NCI-H2227 (cell line): ENCODE measurements around the gene PUS3.

ENCODE experiments used
- DNase-seq: peaks from one replicate; lab custom pipeline; 2025; ENCODE audit not compliant: unreplicated experiment; lab: John Stamatoyannopoulos, UW

The PUS3 gene

DNA sequence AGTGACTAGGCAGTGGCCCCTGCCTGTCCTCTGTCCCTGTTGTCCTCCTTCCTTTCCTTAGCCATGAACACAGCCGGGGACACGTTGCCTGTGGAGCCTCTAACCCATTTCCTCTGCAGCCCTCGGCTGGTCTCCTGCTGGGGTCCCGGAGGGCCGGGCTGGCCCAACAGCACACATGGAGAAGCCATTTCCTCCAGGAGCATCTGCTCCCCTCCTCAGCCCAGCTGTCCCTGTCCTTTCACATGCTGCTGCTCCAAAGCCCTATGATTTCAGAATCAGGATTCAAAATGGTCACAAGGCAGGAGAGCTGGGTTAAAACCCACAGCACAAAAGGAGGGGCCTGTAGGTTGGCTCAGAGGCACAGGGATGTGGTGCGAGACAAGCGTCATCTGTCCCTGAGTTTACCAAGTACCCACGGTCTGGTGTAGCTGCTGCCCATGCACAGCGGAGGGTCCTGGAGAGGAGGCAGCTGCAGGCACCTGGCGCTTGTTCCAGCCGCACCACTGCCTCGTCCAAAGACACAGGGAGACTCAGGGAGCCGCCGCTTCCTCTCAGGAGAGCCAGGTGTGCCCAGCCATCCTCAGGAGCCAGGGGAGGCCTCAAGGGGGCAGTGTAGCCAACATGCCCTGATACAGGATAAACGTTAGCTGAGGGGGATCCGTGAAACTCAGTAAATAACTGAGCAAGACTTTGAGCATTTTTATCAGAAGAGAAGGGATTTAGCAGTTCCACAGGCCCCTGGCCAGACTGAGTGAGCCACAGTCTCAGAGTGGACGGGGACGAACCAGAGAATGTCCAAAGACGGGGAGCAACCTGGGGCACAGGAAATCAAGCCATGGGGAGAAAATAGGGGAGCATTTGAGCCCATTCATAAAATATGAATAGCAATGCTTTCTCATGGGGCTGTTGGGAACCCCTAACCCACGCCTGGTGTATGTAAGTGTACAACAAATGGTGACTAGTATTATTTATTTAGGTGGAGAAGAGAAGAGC, 38.9 kb upstream of the PUS3 start:
- DNase-seq = peak; percentile 45

DNA sequence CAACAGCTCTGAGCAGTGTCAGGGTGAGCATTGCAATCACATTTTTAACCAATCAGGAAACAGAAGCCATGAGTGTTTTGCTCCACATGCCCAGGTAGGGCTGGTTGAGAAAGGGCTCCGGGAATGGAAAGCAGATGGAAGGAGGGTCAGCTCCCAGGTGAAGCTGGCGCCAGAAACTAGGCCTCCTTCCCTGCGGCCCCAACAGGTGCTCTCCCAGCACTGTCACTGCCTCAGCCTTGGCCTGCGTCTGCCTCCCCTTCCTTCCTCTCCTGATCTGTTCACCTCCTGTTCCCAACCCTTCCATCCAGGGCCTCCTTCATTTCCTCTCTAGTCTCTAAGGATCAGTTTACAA, 38.2 kb upstream of the PUS3 start:
- no peak for DNase-seq

DNA sequence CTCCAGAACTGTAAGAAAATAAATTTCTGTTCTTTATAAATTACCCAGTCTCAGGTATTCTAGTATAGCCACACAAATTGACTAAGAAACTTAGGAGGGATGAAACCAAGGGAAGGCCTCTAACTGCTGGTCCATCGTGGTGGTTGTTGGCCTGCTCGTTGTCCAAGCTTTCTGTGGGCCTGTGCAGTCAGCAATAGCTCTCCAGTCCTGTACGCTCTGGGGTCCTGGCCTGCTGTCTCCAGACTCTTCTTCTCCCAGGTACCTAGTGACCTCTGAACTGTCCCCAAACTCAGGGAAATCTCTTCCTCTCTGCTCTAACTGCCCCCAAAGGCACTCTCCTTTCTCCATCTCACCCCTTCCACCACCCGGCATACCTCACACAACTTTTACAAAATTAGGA, 37.1 kb upstream of the PUS3 start:
- DNase-seq = no peak

DNA sequence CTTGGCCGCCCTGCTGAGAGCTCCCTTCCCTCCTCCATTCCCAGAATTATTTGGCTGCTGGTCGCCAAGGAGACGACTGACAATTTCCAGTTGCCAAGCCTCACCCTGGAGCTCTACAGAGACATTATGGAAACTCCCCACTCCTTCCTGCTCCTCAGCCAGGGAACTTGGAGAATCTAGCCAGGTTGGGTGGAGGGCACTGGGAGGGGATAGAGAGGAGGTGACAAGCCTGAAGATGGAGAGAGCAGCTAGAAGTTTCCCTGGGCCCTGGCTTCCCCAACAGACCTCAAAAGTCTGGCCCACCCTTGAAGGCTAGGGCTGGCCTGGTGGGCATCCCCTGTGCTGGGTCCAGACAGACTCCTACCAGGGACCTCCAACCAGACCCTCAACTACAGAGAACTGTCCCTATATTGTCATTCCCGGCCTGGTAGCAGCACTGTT, 36.1 kb upstream of the PUS3 start:
- DNase-seq = peak; percentile 4

DNA sequence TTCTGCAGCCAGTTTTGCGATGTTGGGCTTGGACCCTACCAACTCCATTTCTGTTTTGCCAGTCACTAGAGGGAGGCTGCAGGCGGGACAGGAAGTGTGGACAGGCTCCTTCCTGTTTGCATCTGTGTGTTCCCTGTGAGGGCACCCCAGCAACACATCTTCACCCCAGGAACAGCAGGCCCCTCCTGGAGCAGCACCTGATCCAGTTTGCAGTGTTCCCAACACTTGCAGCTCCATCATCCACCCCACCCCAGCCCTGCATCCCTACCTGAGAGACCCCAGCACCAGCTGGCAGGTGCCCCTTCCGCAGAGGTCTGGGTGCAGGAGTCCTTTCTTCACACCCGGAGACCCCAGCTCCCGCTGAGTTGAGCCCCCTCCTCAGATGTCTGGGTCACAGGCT, 35.4 kb upstream of the PUS3 start:
- DNase-seq = no peak

DNA sequence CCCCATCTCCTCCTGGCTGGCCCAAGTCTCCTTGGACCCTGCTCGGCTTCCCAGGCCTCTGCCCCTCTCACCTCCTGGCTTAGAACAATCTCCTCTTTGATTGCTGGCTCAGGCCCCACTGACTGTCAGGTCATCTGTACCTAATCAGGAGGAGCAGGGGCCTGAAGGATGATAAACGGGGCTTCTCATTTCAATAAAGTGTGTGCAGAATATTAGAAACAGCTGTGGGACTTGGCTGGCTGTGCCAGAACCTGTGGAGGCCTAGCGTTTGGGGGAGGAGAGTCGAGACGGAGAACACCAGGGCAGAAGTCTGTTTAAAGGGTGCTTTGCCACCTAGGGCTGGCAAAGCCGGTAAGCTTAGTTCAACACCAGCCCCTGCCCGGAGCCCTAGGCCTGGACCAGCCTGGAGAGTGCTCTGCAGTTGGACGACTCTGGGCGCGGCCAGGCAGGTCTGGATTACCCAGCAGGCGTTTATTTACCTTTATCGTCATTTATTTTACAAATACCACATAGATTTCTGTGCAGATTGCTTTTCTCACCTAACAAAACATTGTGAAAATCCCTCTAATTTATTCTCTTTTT, 32.7 kb upstream of the PUS3 start:
- DNase-seq = no peak

DNA sequence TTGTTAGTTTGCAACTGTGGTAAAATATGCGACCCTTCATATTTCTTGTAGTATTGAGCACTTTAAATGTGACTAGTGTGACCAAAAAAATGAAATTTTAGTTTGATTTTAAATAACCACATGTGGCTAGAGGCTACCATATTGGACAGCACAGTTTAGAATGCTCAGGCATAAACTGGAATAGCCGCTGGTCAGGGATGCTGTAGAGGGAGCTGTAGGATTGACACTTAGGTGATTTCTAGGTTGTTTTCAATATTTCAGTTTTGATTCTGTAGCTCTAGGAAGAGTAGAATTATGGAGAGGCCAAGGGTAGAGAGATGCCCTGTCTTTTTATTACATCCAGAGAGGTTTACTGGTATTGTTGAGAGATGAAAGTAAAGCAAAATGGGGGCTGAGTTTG, 32.0 kb upstream of the PUS3 start:
- DNase-seq = no peak

DNA sequence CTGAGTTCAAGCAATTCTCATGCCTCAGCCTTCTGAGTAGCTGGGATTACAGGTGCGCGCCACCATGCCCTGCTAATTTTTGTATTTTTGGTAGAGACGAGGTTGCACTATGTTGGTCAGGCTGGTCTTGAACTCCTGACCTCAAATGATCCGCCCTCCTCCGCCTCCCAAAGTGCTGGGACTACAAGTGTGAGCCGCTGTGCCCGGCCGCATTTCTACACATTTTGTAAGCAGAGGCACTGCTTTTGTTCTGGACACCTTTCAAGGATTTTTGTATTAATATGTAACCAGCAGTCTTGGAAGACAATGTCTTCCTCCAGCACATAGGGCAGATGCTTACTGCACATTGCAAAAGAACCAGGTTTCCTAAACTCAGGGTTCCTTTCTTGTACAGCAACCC, 31.5 kb upstream of the PUS3 start:
- no peak for DNase-seq

DNA sequence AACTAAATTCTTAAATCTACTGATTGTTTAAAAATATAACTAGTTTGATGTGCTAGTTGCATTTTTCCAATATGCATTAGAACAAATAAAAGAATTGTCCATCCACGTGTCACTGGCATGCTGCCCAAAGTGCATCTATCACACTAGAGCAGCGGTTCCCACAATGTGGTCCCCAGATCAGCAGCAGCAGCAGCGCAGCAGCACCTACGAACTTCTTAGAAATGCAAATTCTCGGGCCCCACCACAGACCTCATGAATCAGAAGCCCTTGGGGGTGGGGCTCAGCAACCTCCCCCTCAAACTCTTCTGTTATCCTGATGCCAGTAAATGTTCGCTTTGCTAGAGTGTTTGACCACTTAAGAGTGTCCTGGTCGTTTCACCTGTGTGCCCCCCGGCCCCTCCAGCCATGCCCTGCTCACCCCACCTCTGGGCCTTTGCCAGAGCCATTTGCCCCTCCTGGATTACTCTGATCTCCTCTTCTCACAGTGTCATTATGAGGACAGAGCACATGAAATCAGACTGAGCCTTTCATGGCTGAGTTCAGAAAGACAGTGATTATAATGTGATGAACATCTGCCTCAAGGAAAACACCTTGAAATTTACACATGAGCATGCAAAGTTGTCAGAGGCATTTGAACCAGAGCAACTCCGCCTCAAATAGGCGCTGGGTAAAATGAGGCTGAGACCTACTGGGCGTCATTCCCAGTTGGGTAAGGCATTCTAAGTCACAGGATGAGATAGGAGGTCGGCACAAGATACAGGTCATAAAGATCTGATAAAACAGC, 30.2 kb upstream of the PUS3 start:
- DNase-seq = no peak

DNA sequence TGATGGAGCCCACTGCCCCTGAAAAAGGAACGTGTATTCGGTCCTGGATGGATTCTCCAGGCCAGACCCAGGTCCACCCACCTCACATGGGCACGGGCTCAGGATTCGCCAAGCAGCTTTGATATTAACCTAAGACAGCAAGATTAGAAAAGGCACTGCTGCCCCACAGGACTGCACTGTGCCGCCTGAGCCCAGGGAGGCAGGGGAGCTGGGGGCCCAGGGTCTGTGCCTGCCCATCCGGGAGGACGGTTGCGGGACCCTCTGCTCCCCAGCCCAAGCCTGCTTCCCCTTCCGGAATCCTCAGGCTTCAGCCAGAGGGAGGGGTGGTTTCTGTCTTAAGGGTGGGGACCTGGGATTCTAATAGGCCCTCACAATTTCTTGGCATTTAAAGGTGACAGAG, 29.3 kb upstream of the PUS3 start:
- no peak for DNase-seq

DNA sequence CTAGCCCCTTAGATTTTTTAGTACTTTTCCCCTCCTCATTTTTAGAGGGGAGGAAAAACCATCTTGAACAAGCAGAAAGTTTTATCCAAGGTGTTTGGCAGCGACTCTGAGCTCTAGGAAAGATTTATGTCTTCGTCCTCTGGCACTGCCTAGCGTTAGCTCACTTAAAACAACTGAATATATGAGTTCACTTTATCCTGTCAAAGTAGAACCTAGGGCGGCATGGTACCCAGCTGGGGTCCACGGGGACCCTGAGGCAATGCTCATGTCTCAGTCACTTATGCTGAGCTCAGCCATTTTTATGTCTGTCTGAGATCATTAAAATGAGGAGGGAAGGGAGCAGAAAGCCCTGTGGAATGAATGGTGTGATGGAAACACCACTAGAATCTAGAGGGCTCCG, 28.7 kb upstream of the PUS3 start:
- no peak for DNase-seq

DNA sequence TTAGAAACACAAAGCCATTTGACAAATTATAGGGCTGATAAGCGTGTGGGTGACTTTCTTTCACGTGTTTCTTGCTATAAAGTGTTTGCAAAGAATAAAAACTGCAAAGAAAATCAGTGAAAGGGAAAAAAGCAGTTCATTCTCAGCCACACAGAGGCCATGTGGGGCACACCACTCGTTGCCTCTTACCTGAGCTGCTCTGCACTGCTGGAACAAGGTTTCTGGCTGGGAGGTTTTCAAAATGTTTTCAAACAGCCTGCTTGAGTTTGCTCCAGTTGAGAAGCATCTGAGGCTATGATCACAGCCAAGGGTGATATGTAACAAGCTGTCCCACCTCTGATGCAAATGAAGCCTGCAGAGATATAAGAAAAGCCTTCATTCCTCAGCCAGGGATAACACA, 28.1 kb upstream of the PUS3 start:
- DNase-seq = no peak

DNA sequence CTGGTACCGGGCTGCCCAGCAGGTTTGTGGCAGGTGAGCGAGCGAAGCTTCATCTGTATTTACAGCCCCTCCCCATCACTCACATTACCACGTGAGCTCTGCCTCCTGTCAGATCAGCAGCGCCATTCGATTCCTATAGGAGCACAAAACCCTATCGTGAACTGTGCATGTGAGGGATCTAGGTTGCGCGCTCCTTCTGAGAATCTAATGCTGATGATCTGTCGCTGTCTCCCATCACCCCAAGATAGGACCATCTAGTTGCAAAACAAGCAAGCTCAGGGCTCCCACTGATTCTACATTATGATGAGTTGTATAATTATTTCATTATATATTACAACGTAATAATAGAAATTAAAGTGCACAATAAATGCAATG, 27.1 kb upstream of the PUS3 start:
- no peak for DNase-seq

DNA sequence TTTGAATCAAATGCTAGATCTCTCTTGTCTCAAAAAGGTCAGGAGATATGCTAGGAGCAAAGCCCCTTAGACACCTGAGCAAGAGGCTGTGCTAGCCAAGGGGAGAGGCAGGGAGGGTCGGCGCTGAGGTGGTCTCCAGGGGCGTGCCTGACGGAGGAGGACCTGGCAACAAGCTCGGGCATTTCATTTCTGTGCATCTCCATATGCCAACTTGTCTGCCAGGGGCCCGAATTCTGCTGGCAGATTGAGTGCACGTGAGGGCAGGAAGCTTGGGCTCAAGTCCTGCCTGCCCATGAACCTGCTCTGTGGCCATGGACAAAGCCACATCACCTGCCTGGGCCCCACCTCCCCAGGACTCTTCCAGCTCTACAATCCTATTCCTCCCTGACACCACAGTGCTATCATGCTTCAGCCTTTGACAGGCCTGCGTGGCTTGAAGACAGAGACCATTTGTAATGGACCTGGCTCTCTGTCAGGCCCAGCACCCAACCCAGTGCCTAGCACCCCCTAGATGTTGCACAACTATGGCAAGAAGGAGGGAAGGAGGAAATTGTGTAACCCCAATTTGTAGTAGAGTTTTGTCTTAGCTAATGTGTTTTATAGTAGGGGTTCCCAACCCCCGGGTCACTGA, 26.6 kb upstream of the PUS3 start:
- DNase-seq = no peak

DNA sequence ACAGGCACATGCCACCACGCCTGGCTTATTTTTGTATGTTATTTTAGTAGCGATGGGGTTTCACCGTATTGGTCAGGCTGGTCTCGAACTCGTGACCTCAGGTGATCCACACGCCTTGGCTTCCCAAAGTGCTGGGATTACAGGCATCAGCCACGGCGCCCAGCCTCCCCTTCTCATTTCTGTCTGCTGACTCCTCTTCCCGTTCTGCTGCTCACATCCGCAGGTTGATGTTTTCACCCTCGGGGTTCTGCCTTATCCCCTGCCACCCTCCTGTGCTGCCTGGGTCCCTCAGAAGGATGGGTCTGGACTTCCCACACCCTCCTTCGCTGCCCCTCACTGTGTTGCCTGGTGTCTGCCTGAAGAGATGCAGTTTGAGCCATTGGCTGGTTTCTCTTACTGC, 23.7 kb upstream of the PUS3 start:
- no peak for DNase-seq

DNA sequence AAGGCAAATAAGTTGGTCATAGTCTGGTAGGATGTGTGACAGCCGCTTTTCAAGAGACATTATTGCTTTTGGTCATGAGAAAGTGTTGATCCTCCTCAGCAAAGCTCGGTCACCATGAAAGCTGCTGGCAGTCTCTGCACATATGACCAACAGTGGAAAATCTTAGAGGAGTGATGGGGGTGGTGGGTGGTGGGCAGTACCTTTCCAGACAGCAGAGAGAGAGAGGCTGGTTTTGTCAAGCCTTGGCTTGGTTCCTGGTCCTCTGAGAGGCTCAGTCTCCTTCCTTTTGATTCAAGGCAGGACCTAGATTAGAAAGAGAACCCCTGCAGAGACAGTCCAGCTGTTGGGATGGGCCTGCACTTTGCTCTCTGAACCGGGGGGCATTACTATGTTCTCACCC, 22.8 kb upstream of the PUS3 start:
- DNase-seq = no peak

DNA sequence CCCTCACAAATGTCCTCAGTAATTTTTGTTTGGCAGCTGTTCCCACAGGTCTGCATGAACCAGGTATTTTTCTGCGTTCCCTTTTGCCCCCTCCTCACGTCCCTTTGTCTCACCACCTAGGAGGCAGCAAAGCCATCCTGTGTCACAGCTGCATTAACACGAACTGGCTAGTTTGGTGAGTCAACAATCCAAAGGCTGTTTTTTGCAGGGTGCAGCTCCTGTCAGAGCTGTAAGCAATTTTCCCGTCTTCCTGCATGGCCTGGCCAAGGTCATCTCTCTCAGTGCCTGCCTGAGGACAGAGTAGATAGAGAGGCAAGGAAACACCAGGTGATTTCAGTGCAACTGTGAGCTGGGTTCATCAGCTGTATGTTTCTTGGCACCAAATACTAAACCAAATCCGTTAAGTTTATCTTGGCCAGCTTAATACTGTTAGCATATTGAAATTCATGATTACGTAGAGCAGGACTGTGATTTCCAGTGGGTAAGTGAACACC, 22.3 kb upstream of the PUS3 start:
- DNase-seq = no peak

DNA sequence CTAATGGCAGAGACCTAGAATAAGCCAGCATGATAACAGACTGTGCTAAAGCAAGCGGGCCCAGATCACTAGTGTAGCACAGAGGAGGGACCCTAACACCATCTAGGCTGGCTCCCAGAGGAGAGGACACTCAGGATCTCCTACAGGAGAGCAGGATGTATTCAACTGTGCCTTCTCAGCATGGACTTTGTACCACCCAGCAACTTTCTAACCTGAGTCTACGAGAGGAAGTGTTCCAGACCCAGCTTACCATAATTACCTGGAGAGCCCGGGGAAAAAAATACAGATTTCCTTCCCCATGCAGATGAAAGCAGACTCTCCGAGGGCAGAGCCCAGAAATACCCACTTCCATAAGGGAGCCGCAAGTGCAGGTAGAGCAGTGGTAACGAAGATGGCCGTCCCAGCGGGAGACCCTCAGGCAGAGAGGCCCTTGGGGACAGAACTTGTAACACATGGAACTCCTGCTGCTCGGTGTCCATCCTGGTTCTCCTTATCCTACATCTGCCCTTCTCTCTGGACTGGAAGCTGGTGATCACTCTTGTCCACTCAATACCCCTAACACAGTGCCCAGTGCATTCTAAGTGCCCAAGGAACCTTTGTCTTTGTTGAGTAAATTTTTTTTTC, 21.5 kb upstream of the PUS3 start:
- DNase-seq = no peak

DNA sequence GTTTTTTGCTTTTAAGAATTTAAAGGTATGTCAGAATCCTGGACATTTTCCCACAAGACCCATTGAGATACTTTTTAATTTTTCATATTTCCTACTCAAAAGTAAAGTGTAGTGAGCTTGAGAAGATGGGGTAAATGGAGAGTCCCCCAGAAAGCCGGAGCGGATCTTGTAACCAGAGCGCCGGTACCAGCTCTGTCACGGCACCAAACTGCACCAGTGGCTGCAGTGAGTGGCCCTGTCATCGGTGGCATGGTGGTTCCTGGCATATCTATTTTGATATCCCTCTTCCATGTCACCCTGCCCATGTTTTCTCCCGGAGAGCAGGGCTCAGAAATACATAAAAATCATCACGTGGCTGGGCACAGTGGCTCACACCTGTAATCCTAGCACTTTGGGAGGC, 20.6 kb upstream of the PUS3 start:
- DNase-seq = no peak

DNA sequence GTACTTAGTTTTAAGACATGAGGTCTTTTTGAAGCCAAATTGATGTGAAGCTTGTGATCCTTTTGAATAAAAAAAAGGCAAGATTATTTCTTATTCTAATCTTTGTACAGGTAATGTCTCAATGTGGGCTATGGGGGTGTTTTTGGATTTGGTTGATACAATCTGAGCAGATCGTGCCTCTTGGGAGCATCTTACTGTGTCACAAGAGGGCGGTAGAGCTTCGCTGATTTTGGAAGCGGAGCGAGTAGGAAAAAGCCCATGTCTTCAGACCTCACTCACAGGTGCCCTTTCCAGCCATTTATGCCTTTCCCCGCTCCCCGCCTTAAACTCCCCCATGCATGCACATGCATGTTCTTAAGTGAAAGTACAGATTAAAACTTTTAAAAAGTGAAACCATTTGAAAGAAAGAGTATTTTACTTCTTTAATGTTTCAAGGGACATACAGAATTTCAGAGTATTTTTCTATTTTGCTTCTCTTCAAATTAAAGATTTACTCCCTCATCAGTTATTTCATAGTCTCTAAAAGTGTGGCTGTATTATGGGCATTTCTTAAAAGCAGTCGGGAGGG, 20.1 kb upstream of the PUS3 start:
- peak; percentile 76 for DNase-seq

DNA sequence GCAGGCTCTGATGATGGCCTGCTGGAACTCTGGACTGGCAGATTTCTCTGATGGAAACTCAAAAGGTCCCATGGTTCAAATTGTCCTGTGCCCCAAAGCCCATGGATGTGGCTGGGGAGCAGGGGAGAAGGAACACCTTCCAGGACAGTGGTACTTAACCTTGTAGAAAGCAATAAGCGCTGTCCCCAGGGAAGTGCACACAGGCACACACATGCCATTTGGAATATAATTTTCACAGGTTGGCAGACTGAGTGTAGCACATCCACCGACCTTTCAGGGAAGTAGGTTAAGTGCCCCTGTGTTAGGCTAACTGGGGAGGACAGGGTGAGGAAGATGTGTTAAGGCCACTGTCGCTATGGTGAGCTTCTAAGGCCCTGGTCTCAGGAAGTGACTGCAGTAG, 19.1 kb upstream of the PUS3 start:
- no peak for DNase-seq
